SK-N-SH treated with all-trans-retinoic acid at 6 μM for 48 hours (cell line): ENCODE results near the gene TIMM17B.

ENCODE experiments used
- ATAC-seq: fragments of 200-7000 bp; cut with Tn5 transposase; 3 replicates; pipeline ENCODE4 v1.9.1; 2020; ENCODE audit warnings: mild to moderate bottlenecking, moderate library complexity
- ARNTL ChIP-seq: fragments of 450-650 bp; formaldehyde crosslinking; IDR thresholded peaks from 2 replicates; pipeline ENCODE4 v1.5.0; 2020; ENCODE audit warnings: low read depth, mild to moderate bottlenecking, moderate library complexity, borderline replicate concordance
- BACH2 ChIP-seq: fragments of 250-450 bp; sonication (Bioruptor Pico); IDR thresholded peaks from 2 replicates; pipeline ENCODE4 v1.9.0; 2021; ENCODE audit warnings: mild to moderate bottlenecking, borderline replicate concordance
- CREB5 ChIP-seq: fragments of 250-450 bp; sonication (Bioruptor Pico); IDR thresholded peaks from 2 replicates; pipeline ENCODE4 v1.5.1; 2020; ENCODE audit warnings: low read depth, mild to moderate bottlenecking, moderate library complexity
- CSDC2 ChIP-seq: fragments of 250-450 bp; sonication (Bioruptor Pico); IDR thresholded peaks from 2 replicates; pipeline ENCODE4 v1.5.0; 2020; ENCODE audit warnings: mild to moderate bottlenecking, moderate library complexity
- CSRNP3 ChIP-seq: fragments of 250-450 bp; sonication (Bioruptor Pico); IDR thresholded peaks from 2 replicates; pipeline ENCODE4 v1.5.1; 2021; ENCODE audit warnings: mild to moderate bottlenecking, moderate library complexity
- ESRRG ChIP-seq: fragments of 250-450 bp; sonication (Bioruptor Pico); IDR thresholded peaks from 2 replicates; pipeline ENCODE4 v1.6.1; 2021; ENCODE audit warnings: mild to moderate bottlenecking
- GLIS3 ChIP-seq: fragments of 250-450 bp; sonication (Bioruptor Pico); IDR thresholded peaks from 2 replicates; pipeline ENCODE4 v1.5.0; 2020; ENCODE audit warnings: mild to moderate bottlenecking, moderate library complexity
- ISL1 ChIP-seq: fragments of 250-450 bp; sonication (Bioruptor Pico); IDR thresholded peaks from 2 replicates; pipeline ENCODE4 v2.1.2; 2022; ENCODE audit warnings: mild to moderate bottlenecking, moderate library complexity
- PPARA ChIP-seq: fragments of 250-450 bp; sonication (Bioruptor Pico); IDR thresholded peaks from 2 replicates; pipeline ENCODE4 v1.5.0; 2020; ENCODE audit warnings: mild to moderate bottlenecking, borderline replicate concordance
- RARB ChIP-seq: fragments of 250-450 bp; sonication (Bioruptor Pico); IDR thresholded peaks from 2 replicates; pipeline ENCODE4 v1.8.0; 2021; ENCODE audit warnings: mild to moderate bottlenecking, moderate library complexity
- SNAI2 ChIP-seq: fragments of 250-450 bp; sonication (Bioruptor Pico); IDR thresholded peaks from 2 replicates; pipeline ENCODE4 v1.5.0; 2020; ENCODE audit warnings: mild to moderate bottlenecking, moderate library complexity
- TCF4 ChIP-seq: fragments of 250-450 bp; sonication (Bioruptor Pico); IDR thresholded peaks from 2 replicates; pipeline ENCODE4 v1.8.0; 2021; ENCODE audit warnings: mild to moderate bottlenecking, moderate library complexity, borderline replicate concordance
- TOX ChIP-seq: fragments of 250-450 bp; sonication (Bioruptor Pico); IDR thresholded peaks from 2 replicates; pipeline ENCODE4 v1.8.0; 2021; ENCODE audit warnings: mild to moderate bottlenecking, moderate library complexity, borderline replicate concordance
- TSHZ2 ChIP-seq: fragments of 250-450 bp; sonication (Bioruptor Pico); IDR thresholded peaks from 2 replicates; pipeline ENCODE4 v1.5.0; 2020; ENCODE audit warnings: mild to moderate bottlenecking, moderate library complexity
- ZFP3 ChIP-seq: fragments of 250-450 bp; sonication (Bioruptor Pico); IDR thresholded peaks from 2 replicates; pipeline ENCODE4 v1.5.0; 2020; ENCODE audit warnings: mild to moderate bottlenecking, moderate library complexity
- ZFP30 ChIP-seq: fragments of 450-650 bp; formaldehyde crosslinking; IDR thresholded peaks from 2 replicates; pipeline ENCODE4 v1.5.0; 2022; ENCODE audit warnings: mild to moderate bottlenecking, moderate library complexity
- ZNF70 ChIP-seq: fragments of 450-650 bp; formaldehyde crosslinking; IDR thresholded peaks from 2 replicates; pipeline ENCODE4 v1.5.0; 2020; ENCODE audit warnings: mild to moderate bottlenecking, moderate library complexity
- TF ChIP-seq, protein P1 (sequence below): fragments of 250-450 bp; sonication (Bioruptor Pico); IDR thresholded peaks from 2 replicates; pipeline ENCODE4 v1.8.0; 2021; ENCODE audit warnings: low read depth, mild to moderate bottlenecking, moderate library complexity, borderline replicate concordance

Gene TIMM17B

GRCh38 chrX:48909703-48910294 lies 12.2 kb upstream of the TIMM17B start:
- no peak for TF ChIP-seq RARB (CRISPR knock-in tag)
- TF ChIP-seq CSDC2 (CRISPR knock-in tag), result no peak
- no peak for TF ChIP-seq ZFP3 (CRISPR knock-in tag)
- no peak for TF ChIP-seq ZNF70
- TF ChIP-seq ARNTL (CRISPR knock-in tag), result no peak
- no peak for TF ChIP-seq PPARA (CRISPR knock-in tag)
- no peak for ATAC-seq

GRCh38 chrX:48908600-48908999 lies 11.0 kb upstream of the TIMM17B start:
- no peak for ATAC-seq

GRCh38 chrX:48905090-48905790 lies 7.7 kb upstream of the TIMM17B start:
- no peak for TF ChIP-seq GLIS3 (CRISPR knock-in tag)
- no peak for TF ChIP-seq ESRRG (CRISPR knock-in tag)
- TF ChIP-seq CREB5 (CRISPR knock-in tag), result no peak
- no peak for TF ChIP-seq ZFP30 (CRISPR knock-in tag)
- TF ChIP-seq BACH2 (CRISPR knock-in tag), result no peak
- no peak for TF ChIP-seq TCF4 (CRISPR knock-in tag)
- TF ChIP-seq, protein P1, sequence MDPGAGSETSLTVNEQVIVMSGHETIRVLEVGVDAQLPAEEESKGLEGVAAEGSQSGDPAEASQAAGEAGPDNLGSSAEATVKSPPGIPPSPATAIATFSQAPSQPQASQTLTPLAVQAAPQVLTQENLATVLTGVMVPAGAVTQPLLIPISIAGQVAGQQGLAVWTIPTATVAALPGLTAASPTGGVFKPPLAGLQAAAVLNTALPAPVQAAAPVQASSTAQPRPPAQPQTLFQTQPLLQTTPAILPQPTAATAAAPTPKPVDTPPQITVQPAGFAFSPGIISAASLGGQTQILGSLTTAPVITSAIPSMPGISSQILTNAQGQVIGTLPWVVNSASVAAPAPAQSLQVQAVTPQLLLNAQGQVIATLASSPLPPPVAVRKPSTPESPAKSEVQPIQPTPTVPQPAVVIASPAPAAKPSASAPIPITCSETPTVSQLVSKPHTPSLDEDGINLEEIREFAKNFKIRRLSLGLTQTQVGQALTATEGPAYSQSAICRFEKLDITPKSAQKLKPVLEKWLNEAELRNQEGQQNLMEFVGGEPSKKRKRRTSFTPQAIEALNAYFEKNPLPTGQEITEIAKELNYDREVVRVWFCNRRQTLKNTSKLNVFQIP (CRISPR knock-in tag), result no peak
- no peak for TF ChIP-seq ZNF70
- TF ChIP-seq ARNTL (CRISPR knock-in tag), result no peak
- no peak for ATAC-seq

More at GRCh38 chrX:48908600-48908999, 11.0 kb upstream of the TIMM17B start:
- TF ChIP-seq SNAI2 (CRISPR knock-in tag) (no peak), ZNF70 (no peak), TSHZ2 (CRISPR knock-in tag) (no peak)

- TF ChIP-seq CSRNP3 (CRISPR knock-in tag) (no peak), CREB5 (CRISPR knock-in tag) (no peak), PPARA (CRISPR knock-in tag) (no peak), ISL1 (CRISPR knock-in tag) (no peak), GLIS3 (CRISPR knock-in tag) (no peak), TOX (CRISPR knock-in tag) (no peak), RARB (CRISPR knock-in tag) (no peak), BACH2 (CRISPR knock-in tag) (no peak), SNAI2 (CRISPR knock-in tag) (no peak), ZNF70 (no peak), ZFP30 (CRISPR knock-in tag) (no peak)
- TF ChIP-seq, protein P1 (CRISPR knock-in tag), result no peak
- no peak; the same call in 2 of the 3 replicates for ATAC-seq
Measured at GRCh38 chrX:48904626-48905025, 7.1 kb upstream of the TIMM17B start.
